Stomach smooth muscle (tissue), 2 donors: Measurements from ENCODE around the gene SERPINB7.

ENCODE experiments used
- H3K27ac ChIP-seq: one replicate; pipeline ENCODE4 v1.7.0; 2013; ENCODE audit warnings: mild to moderate bottlenecking, low read length, inconsistent platforms
- H3K27me3 ChIP-seq, 2 donors: one replicate each; pipeline ENCODE4 v1.7.0; 2013; ENCODE audit warnings: low read length in 2 of 2; ENCODE audit not compliant: insufficient read depth in 2 of 2, control insufficient read depth in 1 of 2
- H3K36me3 ChIP-seq, 2 donors: one replicate each; pipeline ENCODE4 v1.7.0; 2013; ENCODE audit warnings: low read length in 2 of 2; ENCODE audit not compliant: control insufficient read depth in 2 of 2, insufficient read depth in 2 of 2
- H3K4me1 ChIP-seq: one replicate; pipeline ENCODE4 v1.7.0; 2013; ENCODE audit warnings: low read length; ENCODE audit not compliant: control insufficient read depth, insufficient read depth
- H3K4me3 ChIP-seq, 2 donors: one replicate each; pipeline ENCODE4 v1.7.0; 2013; ENCODE audit warnings: low read length in 2 of 2
- H3K9ac ChIP-seq, 2 donors: one replicate each; pipeline ENCODE4 v1.7.0; 2013; ENCODE audit warnings: low read length in 2 of 2, mild to moderate bottlenecking in 1 of 2
- H3K9me3 ChIP-seq, 2 donors: one replicate each; pipeline ENCODE4 v1.7.0; 2013; ENCODE audit warnings: low read length in 2 of 2; ENCODE audit not compliant: control insufficient read depth in 2 of 2
- donor health status: healthy.
- donor health status: Pancreatic carcinoma.

Gene SERPINB7

DNA sequence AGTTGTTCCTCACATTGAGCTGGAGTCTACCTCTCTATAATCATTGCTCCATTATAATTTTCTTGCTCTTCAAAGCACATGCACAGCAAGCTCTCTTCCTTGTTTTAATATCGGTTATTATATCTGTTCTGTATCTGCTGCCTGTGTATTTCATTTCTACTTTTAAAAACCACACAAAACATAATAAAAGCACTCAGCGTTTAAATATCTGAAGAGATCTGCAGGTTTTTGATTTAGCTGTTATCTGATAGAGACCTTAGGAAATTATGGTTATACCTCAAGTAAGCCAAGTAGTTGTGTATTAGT lies 49.0 kb downstream of the SERPINB7 start:
- H3K9ac ChIP-seq: no peak overlapping the region
- no peaks in the 10 kb centered on the region for H3K9me3 ChIP-seq
- H3K36me3 ChIP-seq: no peaks in the 10 kb centered on the region
- H3K27me3 ChIP-seq: no peaks in the 10 kb centered on the region
- H3K4me1 ChIP-seq: peaks cover 5% of the 10 kb centered on the region
- H3K27ac ChIP-seq: no peak overlapping the region
- H3K4me3 ChIP-seq: no peak overlapping the region

DNA sequence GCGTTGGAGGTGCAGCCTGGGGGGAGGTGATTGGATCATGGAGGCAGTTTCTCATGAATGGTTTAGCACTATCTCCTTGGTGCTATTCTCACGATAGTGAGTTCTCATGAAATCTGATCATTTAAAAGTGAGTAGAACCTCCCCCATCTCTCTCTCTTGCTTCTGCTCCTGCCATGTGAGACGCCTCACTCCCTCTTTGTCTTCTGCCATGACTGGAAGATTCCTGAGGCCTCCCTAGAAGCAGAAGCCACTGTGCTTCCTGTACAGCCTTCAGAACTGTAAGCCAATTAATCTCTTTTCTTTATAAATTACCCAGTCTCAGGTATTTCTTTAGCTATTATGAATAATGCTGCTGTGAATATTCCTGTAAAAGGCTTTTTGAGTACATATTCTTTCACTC lies 52.9 kb downstream of the SERPINB7 start:
- Histone ChIP-seq H3K27ac (no peak overlapping the region), H3K4me1 (no peaks in the 10 kb centered on the region), H3K27me3 (no peaks in the 10 kb centered on the region), H3K9me3 (no peaks in the 10 kb centered on the region), H3K36me3 (no peaks in the 10 kb centered on the region), H3K9ac (no peak overlapping the region), H3K4me3 (no peak overlapping the region)

- no peaks in the 10 kb centered on the region for H3K27me3 ChIP-seq
- no peak overlapping the region for H3K4me3 ChIP-seq
- H3K36me3 ChIP-seq: no peaks in the 10 kb centered on the region
- H3K4me1 ChIP-seq: no peaks in the 10 kb centered on the region
- no peak overlapping the region for H3K9ac ChIP-seq
- H3K9me3 ChIP-seq: no peaks in the 10 kb centered on the region
- H3K27ac ChIP-seq: no peak overlapping the region
These were observed 53.4 kb downstream of the SERPINB7 start for GRCh38 chr18:63828656-63829055.

GRCh38 chr18:63829886-63830285 lies 54.7 kb downstream of the SERPINB7 start:
- Histone ChIP-seq H3K9ac (no peak overlapping the region), H3K9me3 (no peaks in the 10 kb centered on the region), H3K36me3 (no peaks in the 10 kb centered on the region), H3K27ac (no peak overlapping the region), H3K4me3 (no peak overlapping the region), H3K27me3 (no peaks in the 10 kb centered on the region), H3K4me1 (no peaks in the 10 kb centered on the region)

- Histone ChIP-seq H3K36me3 (no peaks in the 10 kb centered on the region), H3K4me1 (no peaks in the 10 kb centered on the region), H3K9me3 (no peaks in the 10 kb centered on the region), H3K9ac (no peak overlapping the region), H3K4me3 (no peak overlapping the region), H3K27me3 (no peaks in the 10 kb centered on the region), H3K27ac (no peak overlapping the region)
These were observed 56.0 kb downstream of the SERPINB7 start for GRCh38 chr18:63831080-63831788.

DNA sequence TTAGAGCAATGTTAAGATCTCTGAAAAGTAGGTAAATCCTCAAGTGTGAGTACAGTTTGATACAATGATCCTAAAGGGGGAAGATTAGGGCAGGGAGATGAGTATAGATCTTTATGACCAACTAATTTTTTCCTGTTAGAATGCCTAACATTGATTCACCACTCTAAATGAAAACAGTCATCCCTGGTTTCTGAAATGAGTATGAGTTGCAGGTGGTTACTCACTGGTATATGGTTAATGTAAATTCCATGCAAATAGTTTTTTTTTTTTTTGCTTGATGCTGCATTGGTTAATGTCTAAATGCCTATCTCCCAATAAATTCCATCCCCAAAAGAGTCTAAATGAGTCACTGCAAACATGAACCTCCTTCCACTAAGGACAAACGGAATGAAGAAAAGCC lies 57.3 kb downstream of the SERPINB7 start:
- H3K9me3 ChIP-seq: no peaks in the 10 kb centered on the region
- H3K27ac ChIP-seq: no peak overlapping the region
- no peak overlapping the region for H3K9ac ChIP-seq
- H3K36me3 ChIP-seq: no peaks in the 10 kb centered on the region
- no peak overlapping the region for H3K4me3 ChIP-seq
- no peaks in the 10 kb centered on the region for H3K4me1 ChIP-seq
- no peaks in the 10 kb centered on the region for H3K27me3 ChIP-seq

DNA sequence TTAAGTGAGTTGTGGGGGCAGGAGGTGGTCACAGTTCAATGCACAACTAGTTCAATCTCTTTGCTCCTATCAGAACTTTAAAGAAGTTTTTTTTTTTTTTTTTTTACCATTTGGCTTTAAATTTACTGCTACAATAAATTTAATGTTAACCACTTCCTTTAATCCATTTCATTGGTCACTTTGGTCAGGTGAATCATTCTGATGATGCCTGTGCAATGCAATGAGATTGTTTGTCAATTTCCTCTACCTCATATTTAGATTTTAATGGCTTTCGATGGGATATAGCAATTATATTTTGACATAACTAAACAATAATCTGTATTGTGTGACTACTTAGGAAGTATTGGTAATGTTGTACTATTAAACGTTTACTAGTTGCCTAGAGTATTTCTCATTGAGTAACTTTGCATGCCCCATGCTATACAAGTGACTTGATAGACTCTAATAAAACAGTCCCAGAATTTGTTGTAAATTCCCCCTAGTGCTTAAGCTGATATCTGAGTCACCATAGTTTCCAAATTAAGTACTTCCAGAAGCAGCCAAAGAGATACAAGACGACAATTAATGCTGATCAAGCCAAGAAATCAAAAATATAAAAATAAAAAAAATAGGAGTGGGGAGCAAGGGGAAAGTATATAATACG lies 59.4 kb downstream of the SERPINB7 start:
- H3K27ac ChIP-seq: no peak overlapping the region
- H3K27me3 ChIP-seq: no peaks in the 10 kb centered on the region
- no peaks in the 10 kb centered on the region for H3K4me1 ChIP-seq
- no peak overlapping the region for H3K9ac ChIP-seq
- H3K36me3 ChIP-seq: no peaks in the 10 kb centered on the region
- no peak overlapping the region for H3K4me3 ChIP-seq
- no peaks in the 10 kb centered on the region for H3K9me3 ChIP-seq

- H3K9ac ChIP-seq: no peak overlapping the region
- no peaks in the 10 kb centered on the region for H3K4me1 ChIP-seq
- no peak overlapping the region for H3K4me3 ChIP-seq
- H3K27ac ChIP-seq: no peak overlapping the region
- no peaks in the 10 kb centered on the region for H3K9me3 ChIP-seq
- no peaks in the 10 kb centered on the region for H3K36me3 ChIP-seq
- peaks cover 0 to 1% of the 10 kb centered on the region in 2 donors for H3K27me3 ChIP-seq
These were observed 61.2 kb downstream of the SERPINB7 start for GRCh38 chr18:63836456-63836855.

DNA sequence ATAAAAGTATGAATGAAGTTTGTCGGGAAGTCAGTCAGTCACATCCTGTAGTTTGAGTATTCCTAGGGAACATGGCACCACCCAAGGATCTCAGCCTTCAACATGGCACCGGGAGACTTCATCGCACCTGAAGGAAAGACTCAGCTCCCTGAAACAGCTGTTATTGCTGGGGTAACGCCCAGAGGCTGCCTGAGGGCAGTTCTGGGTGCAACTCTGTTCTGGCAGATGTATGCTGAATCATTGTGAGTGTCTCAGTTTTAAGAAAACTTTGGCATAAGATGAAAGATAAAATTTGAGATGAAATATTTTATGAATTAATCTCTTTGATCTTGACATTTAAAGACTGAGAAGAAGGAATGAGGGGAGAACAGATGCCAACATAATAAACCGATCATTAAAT lies 62.4 kb downstream of the SERPINB7 start:
- Histone ChIP-seq H3K36me3 (no peaks in the 10 kb centered on the region), H3K27me3 (peaks cover 0 to 5% of the 10 kb centered on the region in 2 donors), H3K9ac (no peak overlapping the region), H3K4me1 (no peaks in the 10 kb centered on the region), H3K27ac (no peak overlapping the region), H3K9me3 (no peaks in the 10 kb centered on the region), H3K4me3 (no peak overlapping the region)

- H3K4me1 ChIP-seq: no peaks in the 10 kb centered on the region
- H3K27me3 ChIP-seq: peaks cover 0 to 5% of the 10 kb centered on the region in 2 donors
These were observed 67.8 kb downstream of the SERPINB7 start for GRCh38 chr18:63843008-63843407.

GRCh38 chr18:63844254-63844653 lies 69.0 kb downstream of the SERPINB7 start:
- no peak overlapping the region for H3K27ac ChIP-seq
- no peaks in the 10 kb centered on the region for H3K36me3 ChIP-seq
- H3K9me3 ChIP-seq: no peaks in the 10 kb centered on the region
- H3K4me3 ChIP-seq: no peak overlapping the region
- H3K4me1 ChIP-seq: no peaks in the 10 kb centered on the region
- peaks cover 0 to 5% of the 10 kb centered on the region in 2 donors for H3K27me3 ChIP-seq
- H3K9ac ChIP-seq: no peak overlapping the region

More at GRCh38 chr18:63843008-63843407, 67.8 kb downstream of the SERPINB7 start:
- Histone ChIP-seq H3K27ac (no peak overlapping the region), H3K9me3 (no peaks in the 10 kb centered on the region), H3K4me3 (no peak overlapping the region), H3K9ac (no peak overlapping the region), H3K36me3 (no peaks in the 10 kb centered on the region)
